HG02798 (cell line): ENCODE results near the gene IGSF9.

Experiments used
- ATAC-seq: cut with Tn5 transposase; IDR thresholded peaks from one replicate; pipeline ENCODE4 v1.9.1; 2021; ENCODE audit warnings: mild to moderate bottlenecking; ENCODE audit not compliant: unreplicated experiment, poor library complexity

IGSF9 gene

DNA sequence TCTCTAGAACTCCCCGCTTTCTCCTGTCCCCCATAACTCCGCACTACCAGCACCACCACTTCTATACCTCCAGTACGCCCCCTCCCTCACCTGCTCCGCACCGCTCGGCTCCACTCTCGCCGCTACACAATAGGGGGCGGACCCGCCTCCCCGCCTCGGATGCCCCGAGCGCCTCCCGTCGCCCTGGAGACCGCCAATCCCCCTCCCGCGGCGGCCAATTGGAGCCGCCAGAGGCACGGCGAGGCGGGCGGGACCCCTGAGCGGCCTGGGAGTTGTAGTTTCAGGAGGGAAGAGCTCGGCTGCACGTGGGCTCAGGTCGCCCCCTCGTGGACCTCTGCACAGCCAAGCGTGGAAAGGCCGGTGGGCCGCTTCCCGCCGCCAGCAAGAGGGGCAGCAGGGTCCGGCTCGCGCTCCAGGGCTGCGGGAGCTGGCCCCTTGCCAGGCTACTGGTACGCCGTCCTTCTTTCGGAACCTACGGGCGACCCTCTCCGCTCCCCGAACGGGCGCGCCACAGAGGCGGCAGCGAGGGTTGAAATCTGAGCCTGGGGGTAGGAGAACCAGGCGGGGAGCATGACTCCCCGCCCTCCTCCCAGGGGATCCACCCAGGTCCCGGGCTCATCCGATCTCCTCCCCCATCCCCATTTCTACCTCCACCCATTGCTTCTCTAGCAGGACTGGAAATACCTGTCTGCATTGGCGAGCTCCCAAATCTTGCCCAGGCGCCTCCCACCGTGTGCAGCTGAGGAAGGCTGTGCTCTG, at the start of gene IGSF9:
TSS of gene IGSF9 (minus strand) at position 131 of the 759 bp plus-strand sequence. CDS start 2,159 bp downstream, outside the sequence.
- peak; percentile 65 for ATAC-seq

- no peak for ATAC-seq
These were observed 49.5 kb upstream of the IGSF9 start for GRCh38 chr1:159994896-159995295.

DNA sequence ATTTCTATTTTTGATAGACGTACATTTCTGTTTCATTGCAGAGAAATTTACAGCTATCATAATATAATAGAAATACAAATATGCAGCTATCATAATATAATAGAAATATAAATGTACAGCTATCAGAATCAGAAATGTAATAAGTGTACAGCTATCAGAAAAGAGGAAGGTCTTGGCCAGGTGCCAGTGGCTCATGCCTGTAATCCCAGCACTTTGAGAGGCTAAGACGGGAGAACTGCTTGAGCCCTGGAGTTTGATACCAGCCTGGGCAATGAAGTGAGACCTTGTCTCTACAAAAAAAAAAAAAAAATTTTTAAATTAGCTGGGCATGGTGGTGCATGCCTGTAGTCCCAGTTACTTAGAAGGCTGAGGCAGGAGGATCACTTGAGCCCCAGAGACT, 48.5 kb upstream of the IGSF9 start:
- ATAC-seq: no peak

DNA sequence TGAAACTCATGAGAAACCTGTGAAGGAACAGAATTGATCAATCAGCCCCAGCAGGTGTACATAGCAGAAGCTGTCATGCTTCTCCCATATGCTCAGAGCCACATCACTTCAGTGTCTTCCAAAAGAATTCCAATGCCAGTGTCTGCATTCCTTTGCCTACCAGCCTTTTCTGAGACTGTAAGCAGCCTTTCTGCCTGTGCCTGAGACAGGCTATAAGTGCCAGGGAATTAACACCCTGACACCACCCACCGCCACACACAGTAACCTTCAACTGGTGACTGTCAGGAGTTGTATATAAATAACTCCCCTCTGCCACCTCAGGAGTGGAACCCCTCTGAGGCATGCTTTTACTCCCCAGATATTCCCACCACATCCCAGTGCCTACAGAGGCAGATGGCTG, 46.7 kb upstream of the IGSF9 start:
- no peak for ATAC-seq

GRCh38 chr1:159991513-159991912, 46.1 kb upstream of the IGSF9 start:
- no peak for ATAC-seq

DNA sequence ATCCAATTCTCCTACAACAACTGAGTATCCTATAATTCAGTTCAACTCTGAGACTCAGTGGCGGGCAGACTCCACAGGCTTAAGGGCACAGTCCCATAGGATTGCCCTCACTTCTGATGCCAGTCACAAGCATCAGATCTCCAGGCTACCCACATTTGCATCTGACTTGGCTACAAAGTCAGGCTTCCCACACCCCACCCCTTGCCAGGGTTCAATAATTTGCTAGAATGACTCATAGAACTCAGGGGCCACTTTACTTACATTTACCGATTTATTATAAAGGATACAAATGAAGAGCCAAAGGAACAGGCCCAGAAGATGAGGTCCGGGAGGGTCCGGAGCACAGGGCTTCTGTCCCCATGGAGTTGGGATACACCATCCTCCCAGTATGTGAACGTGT, 44.6 kb upstream of the IGSF9 start:
- no peak for ATAC-seq

- ATAC-seq: no peak
These were observed 44.2 kb upstream of the IGSF9 start for GRCh38 chr1:159989581-159989980.

- no peak for ATAC-seq
These were observed 42.6 kb upstream of the IGSF9 start for GRCh38 chr1:159988006-159988405.

DNA sequence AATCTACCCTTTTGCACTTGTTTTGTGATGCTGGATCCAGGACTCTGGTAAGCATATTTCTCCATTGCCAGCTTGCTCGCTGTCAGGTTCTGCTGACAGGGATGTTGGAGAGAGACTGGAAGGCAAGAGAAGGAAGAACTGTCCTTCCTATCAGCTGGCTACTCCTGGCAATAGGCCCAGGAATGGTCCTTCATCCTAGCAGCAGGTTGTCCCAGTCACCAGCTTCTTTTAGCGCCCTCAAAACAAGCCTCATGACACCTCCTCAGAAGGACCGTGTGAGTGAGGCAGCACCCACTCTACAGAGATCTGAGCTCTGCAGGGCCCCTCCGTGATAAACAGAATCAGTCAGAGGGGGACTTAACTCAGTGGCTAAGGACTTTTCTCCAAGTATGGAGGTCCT, 41.8 kb upstream of the IGSF9 start:
- ATAC-seq: no peak

DNA sequence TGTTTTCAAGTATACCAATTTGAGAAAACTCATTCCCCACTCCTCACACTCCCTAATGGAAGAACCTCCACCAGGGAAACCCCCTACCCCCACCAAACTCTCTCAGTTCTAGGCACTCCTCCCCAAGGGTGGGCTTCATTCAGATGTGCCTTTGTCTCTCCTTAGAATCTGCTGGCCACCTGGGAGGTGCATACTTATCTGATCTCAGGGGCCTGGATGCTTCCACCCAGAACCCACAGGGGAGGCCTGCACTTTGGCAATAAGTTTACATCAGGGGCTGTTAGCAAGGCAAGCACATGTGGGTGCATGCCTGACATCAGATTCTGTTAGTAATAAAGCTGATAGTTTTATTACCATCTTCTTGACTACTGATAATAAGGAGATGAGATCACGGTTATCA, 41.1 kb upstream of the IGSF9 start:
- no peak for ATAC-seq

GRCh38 chr1:159986093-159986492, 40.7 kb upstream of the IGSF9 start:
- no peak for ATAC-seq

DNA sequence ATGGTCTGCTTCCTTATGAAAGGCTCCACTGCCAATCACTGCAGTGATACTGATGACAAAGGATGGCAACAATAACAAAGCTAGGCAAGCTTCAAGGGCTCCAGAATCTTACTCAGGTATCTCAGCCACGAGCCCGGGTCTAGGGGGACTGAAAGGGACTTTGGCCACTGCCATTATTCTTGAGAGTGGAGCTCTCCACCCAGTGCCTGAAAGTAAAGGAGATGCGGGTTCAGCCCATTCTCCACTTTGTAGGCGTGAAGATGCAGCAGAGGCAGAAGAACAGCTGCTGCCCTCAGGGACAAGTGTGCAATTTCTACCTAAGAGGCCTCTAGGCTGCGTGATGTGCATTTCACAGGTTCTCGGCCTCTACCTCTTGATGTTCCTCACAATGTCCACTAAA, 40.1 kb upstream of the IGSF9 start:
- ATAC-seq: no peak

DNA sequence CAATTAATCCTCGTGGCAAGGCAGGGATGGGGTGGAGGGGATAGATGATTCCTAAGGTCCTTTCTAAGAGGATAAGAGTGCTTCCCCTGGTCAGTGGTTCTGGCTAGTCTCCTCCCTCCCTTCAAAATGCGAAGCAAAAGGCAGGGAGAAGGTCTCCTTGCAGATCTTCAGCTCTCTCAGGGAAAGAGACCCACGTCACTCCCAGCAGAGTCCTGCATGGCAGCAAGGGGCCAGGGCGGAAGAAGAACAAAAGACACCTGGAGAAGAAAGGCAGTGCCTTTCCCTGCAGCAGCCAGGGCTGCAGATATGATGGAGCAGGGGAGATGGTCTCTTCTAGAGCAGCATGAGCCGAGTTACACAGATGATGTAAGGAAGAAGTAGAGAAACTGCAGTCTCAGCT, 38.3 kb upstream of the IGSF9 start:
- ATAC-seq: no peak

DNA sequence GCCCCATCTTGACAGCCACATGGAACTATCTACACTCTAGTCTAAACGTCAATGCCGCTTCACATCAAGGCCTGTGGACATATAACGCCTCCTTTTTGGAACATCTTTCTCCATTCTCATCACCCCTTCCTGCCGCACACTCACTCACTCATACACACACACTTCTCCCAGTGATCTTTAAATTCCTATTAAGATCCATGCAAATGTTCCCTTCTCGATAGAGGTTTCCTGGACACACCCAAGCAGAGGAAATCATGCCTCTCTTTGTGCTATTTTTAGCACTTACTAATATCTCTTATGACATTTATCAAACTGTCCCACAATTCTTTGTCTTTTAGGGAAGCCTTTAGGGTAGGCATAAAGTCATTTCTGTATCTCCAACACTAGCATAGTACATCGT, 36.9 kb upstream of the IGSF9 start:
- no peak for ATAC-seq

DNA sequence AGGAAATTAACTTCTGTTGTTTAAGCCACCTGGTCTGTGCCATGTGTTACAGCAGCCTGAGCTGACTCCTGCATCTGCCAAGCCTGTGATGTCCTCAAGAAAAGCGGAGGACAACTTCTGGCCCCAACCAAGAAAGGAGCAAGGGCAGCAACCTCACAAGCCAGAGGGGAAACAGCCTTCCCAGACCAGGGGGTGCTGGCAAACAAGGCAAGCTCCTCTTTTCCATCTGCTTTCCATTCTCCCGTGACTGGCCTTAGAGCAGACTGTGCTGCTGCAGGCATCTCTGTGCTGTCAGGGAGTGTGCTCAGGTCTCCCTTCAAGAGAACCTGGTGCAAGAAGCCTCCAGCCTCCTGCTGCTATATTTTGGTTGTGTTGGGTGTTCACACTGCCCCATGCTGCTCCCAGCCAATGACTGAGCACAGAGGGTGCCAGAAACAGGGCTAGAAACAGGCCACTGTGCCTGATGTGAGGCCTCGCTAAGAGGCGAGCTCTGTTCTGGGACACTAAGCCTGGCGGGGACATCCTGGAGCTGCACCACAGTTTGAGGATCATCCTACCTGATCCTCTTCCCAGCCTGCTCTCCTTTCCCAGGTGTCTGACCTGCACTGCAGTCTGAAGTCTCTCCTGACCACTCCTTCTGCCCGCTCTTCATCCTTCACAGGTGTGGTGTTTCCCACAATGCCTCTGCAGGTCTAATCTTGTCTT, 36.1 kb upstream of the IGSF9 start:
- ATAC-seq: no peak

- ATAC-seq: no peak
These were observed 35.4 kb upstream of the IGSF9 start for GRCh38 chr1:159980786-159981185.

DNA sequence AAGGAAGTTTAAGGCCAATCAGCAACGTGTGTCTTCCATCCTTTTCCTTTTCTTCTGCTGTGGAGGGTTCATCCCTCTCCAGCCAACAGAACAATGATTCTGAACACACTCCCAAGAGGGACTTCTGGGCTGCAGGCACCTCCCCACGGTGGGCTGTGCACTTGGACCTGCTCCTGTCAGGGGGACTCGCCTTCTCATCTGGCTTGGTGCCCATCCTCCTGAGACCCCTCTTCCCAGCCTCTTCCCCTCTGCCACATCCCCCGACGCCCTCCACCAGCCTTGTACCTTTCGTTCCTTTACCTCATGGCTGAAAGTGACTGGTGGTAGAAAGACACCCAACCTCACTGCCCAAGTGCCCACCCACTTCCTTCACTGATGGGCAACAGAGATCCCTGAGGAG, 34.7 kb upstream of the IGSF9 start:
- no peak for ATAC-seq

DNA sequence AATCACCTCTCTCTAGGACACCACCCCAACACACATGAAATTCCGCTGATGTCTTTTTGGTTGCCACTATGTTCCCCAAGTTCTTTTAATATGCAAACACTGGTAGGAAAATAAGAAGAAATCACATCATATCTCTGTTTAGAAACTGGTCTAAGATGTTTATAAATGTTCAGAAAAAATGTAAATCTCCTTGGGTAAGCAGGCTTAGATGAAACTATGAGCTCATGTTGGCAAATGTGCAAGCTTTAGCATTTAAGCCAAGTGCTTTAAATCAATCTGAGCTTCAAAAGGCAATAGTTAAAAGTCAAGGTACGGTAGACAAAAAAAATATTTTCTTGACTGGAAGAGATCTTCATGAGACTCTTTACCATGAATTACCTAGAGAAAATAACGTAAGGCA, 33.8 kb upstream of the IGSF9 start:
- no peak for ATAC-seq

DNA sequence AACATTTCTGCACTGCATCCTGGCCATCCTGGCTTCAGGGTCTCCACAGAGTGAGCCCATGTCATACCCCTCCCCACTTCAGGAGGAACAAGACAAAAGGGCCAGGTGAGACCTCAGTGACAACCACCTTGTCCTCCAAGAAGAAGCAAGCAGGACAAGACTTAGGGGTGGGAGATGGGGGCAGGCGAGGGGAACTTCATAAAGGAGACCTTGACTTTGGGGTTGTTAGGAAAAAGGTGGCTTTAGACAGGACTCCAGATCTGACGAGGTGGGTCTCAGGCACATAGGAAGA, 32.6 kb upstream of the IGSF9 start:
- no peak for ATAC-seq

DNA sequence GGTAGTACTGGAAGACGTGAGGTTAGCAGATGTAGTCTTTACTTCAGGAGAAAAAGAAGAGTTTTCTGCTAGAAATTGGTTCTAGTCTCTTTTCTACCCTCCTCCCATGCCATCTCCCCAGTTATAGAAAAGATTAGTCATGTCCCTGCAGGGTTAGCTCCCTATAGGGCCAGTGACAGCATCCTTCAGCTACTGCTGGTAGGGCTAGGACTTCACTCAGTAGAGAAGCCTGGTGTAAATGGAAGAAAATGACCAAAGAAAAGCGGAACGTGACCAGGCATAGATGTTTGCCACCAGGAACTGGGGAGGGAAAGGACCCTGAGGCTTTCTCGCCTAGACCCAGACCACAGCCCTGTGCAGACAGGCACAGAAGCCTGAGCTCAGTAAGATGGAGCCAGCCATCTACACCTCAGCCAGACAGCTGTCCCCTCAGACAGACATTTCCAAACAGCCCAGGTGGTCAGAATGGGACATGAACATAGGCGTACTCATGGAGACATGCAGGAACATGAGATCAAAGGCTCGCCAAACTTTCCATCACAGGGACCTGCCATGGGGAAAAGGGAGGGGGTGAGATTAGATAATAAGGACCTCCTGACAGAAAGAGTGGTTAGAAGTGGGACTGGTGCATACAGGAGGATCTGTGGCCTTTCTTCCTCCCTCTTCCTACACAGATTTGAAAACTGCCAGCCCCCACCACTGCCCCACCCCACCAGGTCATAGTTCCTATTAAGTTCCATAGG, 32.1 kb upstream of the IGSF9 start:
- ATAC-seq: no peak

- no peak for ATAC-seq
These were observed 29.0 kb upstream of the IGSF9 start for GRCh38 chr1:159974350-159974965.
